SK-N-SH treated with all-trans-retinoic acid at 6 μM for 48 hours (cell line): ENCODE data around the gene ZNF892.

ENCODE experiments used
- ATAC-seq: fragments of 200-7000 bp; cut with Tn5 transposase; 3 replicates; pipeline ENCODE4 v1.9.1; 2020; ENCODE audit warnings: mild to moderate bottlenecking, moderate library complexity
- ARNTL ChIP-seq: fragments of 450-650 bp; formaldehyde crosslinking; IDR thresholded peaks from 2 replicates; pipeline ENCODE4 v1.5.0; 2020; ENCODE audit warnings: low read depth, mild to moderate bottlenecking, moderate library complexity, borderline replicate concordance
- BACH2 ChIP-seq: fragments of 250-450 bp; sonication (Bioruptor Pico); IDR thresholded peaks from 2 replicates; pipeline ENCODE4 v1.9.0; 2021; ENCODE audit warnings: mild to moderate bottlenecking, borderline replicate concordance
- CREB5 ChIP-seq: fragments of 250-450 bp; sonication (Bioruptor Pico); IDR thresholded peaks from 2 replicates; pipeline ENCODE4 v1.5.1; 2020; ENCODE audit warnings: low read depth, mild to moderate bottlenecking, moderate library complexity
- CSDC2 ChIP-seq: fragments of 250-450 bp; sonication (Bioruptor Pico); IDR thresholded peaks from 2 replicates; pipeline ENCODE4 v1.5.0; 2020; ENCODE audit warnings: mild to moderate bottlenecking, moderate library complexity
- CSRNP3 ChIP-seq: fragments of 250-450 bp; sonication (Bioruptor Pico); IDR thresholded peaks from 2 replicates; pipeline ENCODE4 v1.5.1; 2021; ENCODE audit warnings: mild to moderate bottlenecking, moderate library complexity
- ESRRG ChIP-seq: fragments of 250-450 bp; sonication (Bioruptor Pico); IDR thresholded peaks from 2 replicates; pipeline ENCODE4 v1.6.1; 2021; ENCODE audit warnings: mild to moderate bottlenecking
- ISL1 ChIP-seq: fragments of 250-450 bp; sonication (Bioruptor Pico); IDR thresholded peaks from 2 replicates; pipeline ENCODE4 v2.1.2; 2022; ENCODE audit warnings: mild to moderate bottlenecking, moderate library complexity
- OSR1 ChIP-seq: fragments of 250-450 bp; sonication (Bioruptor Pico); IDR thresholded peaks from 2 replicates; pipeline ENCODE4 v1.8.0; 2022; ENCODE audit warnings: moderate library complexity, mild to moderate bottlenecking, inconsistent platforms
- PATZ1 ChIP-seq: fragments of 250-450 bp; sonication (Bioruptor Pico); IDR thresholded peaks from 2 replicates; pipeline ENCODE4 v1.8.0; 2020; ENCODE audit warnings: mild to moderate bottlenecking, moderate library complexity, borderline replicate concordance
- POU6F1 ChIP-seq: fragments of 250-450 bp; sonication (Bioruptor Pico); IDR thresholded peaks from 2 replicates; pipeline ENCODE4 v1.8.0; 2021; ENCODE audit warnings: low read depth, mild to moderate bottlenecking, moderate library complexity, borderline replicate concordance
- PPARA ChIP-seq: fragments of 250-450 bp; sonication (Bioruptor Pico); IDR thresholded peaks from 2 replicates; pipeline ENCODE4 v1.5.0; 2020; ENCODE audit warnings: mild to moderate bottlenecking, borderline replicate concordance
- RARB ChIP-seq: fragments of 250-450 bp; sonication (Bioruptor Pico); IDR thresholded peaks from 2 replicates; pipeline ENCODE4 v1.8.0; 2021; ENCODE audit warnings: mild to moderate bottlenecking, moderate library complexity
- SNAI2 ChIP-seq: fragments of 250-450 bp; sonication (Bioruptor Pico); IDR thresholded peaks from 2 replicates; pipeline ENCODE4 v1.5.0; 2020; ENCODE audit warnings: mild to moderate bottlenecking, moderate library complexity
- TCF4 ChIP-seq: fragments of 250-450 bp; sonication (Bioruptor Pico); IDR thresholded peaks from 2 replicates; pipeline ENCODE4 v1.8.0; 2021; ENCODE audit warnings: mild to moderate bottlenecking, moderate library complexity, borderline replicate concordance
- TOX ChIP-seq: fragments of 250-450 bp; sonication (Bioruptor Pico); IDR thresholded peaks from 2 replicates; pipeline ENCODE4 v1.8.0; 2021; ENCODE audit warnings: mild to moderate bottlenecking, moderate library complexity, borderline replicate concordance
- TSHZ2 ChIP-seq: fragments of 250-450 bp; sonication (Bioruptor Pico); IDR thresholded peaks from 2 replicates; pipeline ENCODE4 v1.5.0; 2020; ENCODE audit warnings: mild to moderate bottlenecking, moderate library complexity
- ZC3H10 ChIP-seq: fragments of 250-450 bp; sonication (Bioruptor Pico); IDR thresholded peaks from 2 replicates; pipeline ENCODE4 v1.5.1; 2021; ENCODE audit warnings: mild to moderate bottlenecking, moderate library complexity
- ZFP3 ChIP-seq: fragments of 250-450 bp; sonication (Bioruptor Pico); IDR thresholded peaks from 2 replicates; pipeline ENCODE4 v1.5.0; 2020; ENCODE audit warnings: mild to moderate bottlenecking, moderate library complexity
- ZFP30 ChIP-seq: fragments of 450-650 bp; formaldehyde crosslinking; IDR thresholded peaks from 2 replicates; pipeline ENCODE4 v1.5.0; 2022; ENCODE audit warnings: mild to moderate bottlenecking, moderate library complexity
- ZNF70 ChIP-seq: fragments of 450-650 bp; formaldehyde crosslinking; IDR thresholded peaks from 2 replicates; pipeline ENCODE4 v1.5.0; 2020; ENCODE audit warnings: mild to moderate bottlenecking, moderate library complexity
- ZNF8 ChIP-seq: fragments of 450-650 bp; formaldehyde crosslinking; IDR thresholded peaks from 2 replicates; pipeline ENCODE4 v1.5.0; 2020; ENCODE audit warnings: mild to moderate bottlenecking, moderate library complexity

ZNF892 gene

GRCh38 chr2:95207111-95207961, at the start of gene ZNF892:
TSS of gene ZNF892 (plus strand) at chr2:95207521. CDS start at chr2:95207816, 295 bp downstream.
- peak; percentile 98 for ATAC-seq
- peak; percentile 45; the same call in 1 of the 2 replicates for TF ChIP-seq ZFP3
- no peak for TF ChIP-seq ISL1 (CRISPR knock-in tag)
- TF ChIP-seq, all 23 proteins: peak for 1

- TF ChIP-seq ARNTL (no peak), CSRNP3 (CRISPR knock-in tag) (no peak), TCF4 (CRISPR knock-in tag) (no peak)
- no peak for ATAC-seq
Observed at GRCh38 chr2:95158441-95158840, 48.9 kb upstream of the ZNF892 start.

- TF ChIP-seq ZFP3 (no peak), ZNF70 (CRISPR knock-in tag) (no peak), CREB5 (CRISPR knock-in tag) (no peak), ZFP30 (CRISPR knock-in tag) (no peak), ZC3H10 (CRISPR knock-in tag) (no peak), SNAI2 (CRISPR knock-in tag) (no peak), BACH2 (CRISPR knock-in tag) (no peak), PATZ1 (CRISPR knock-in tag) (no peak), ESRRG (CRISPR knock-in tag) (no peak), OSR1 (CRISPR knock-in tag) (no peak), PPARA (CRISPR knock-in tag) (no peak), POU6F1 (CRISPR knock-in tag) (no peak), TOX (CRISPR knock-in tag) (no peak)
- TF ChIP-seq, all 23 proteins: peak for 0
- peak; percentile 80 for ATAC-seq
Observed at GRCh38 chr2:95158891-95159619, 48.3 kb upstream of the ZNF892 start.

GRCh38 chr2:95159690-95160449, 47.5 kb upstream of the ZNF892 start, which contains the start of gene ZNF514:
TSS of gene ZNF514 (minus strand) at chr2:95159848. CDS start at chr2:95153253, 6,595 bp downstream.
- ATAC-seq: peak; percentile 86
- TF ChIP-seq TOX (CRISPR knock-in tag) (no peak), PPARA (CRISPR knock-in tag) (no peak), ZFP3 (no peak), CSDC2 (CRISPR knock-in tag) (no peak), RARB (no peak), PATZ1 (CRISPR knock-in tag) (no peak), BACH2 (CRISPR knock-in tag) (no peak), ZFP30 (CRISPR knock-in tag) (no peak), ZNF8 (CRISPR knock-in tag) (no peak), SNAI2 (CRISPR knock-in tag) (no peak), ISL1 (CRISPR knock-in tag) (no peak), TCF4 (CRISPR knock-in tag) (no peak), ARNTL (no peak), TSHZ2 (CRISPR knock-in tag) (no peak), ZNF70 (CRISPR knock-in tag) (no peak)
